Activated CD4-positive, alpha-beta memory T cell treated with anti-CD3 and anti-CD28 coated beads for 36 hours (primary cell): Measurements from ENCODE around the gene DCTN4. TPM values are rescaled to one million over a fixed set of nuclear protein-coding genes. Genes with fewer than 3 reads are reported as not detected.

Experiments used
- CTCF ChIA-PET: fragments of 350-600 bp; sonication (Branson Sonifier 250); formaldehyde crosslinking; loops from one replicate; lab custom pipeline; 2021; ENCODE audit warnings: antibody characterized with exemption, inconsistent platforms; lab: Charles Lee
- POLR2A ChIA-PET: fragments of 350-600 bp; sonication (Branson Sonifier 250); formaldehyde crosslinking; loops from one replicate; lab custom pipeline; 2021; ENCODE audit warnings: antibody characterized with exemption; lab: Charles Lee
- DNase-seq: peaks from one replicate; pipeline ENCODE4 v3.0.0-alpha.2; 2020
- H3K27ac Mint-ChIP-seq: one replicate; pipeline ENCODE4 v1.8.0; 2021; ENCODE audit warnings: mixed read lengths
- H3K27me3 Mint-ChIP-seq: one replicate; pipeline ENCODE4 v1.8.0; 2021; ENCODE audit warnings: mixed read lengths
- H3K36me3 Mint-ChIP-seq: one replicate; pipeline ENCODE4 v1.8.0; 2021; ENCODE audit warnings: mixed read lengths
- H3K4me1 Mint-ChIP-seq: one replicate; pipeline ENCODE4 v1.8.0; 2021; ENCODE audit warnings: low read depth, mixed read lengths
- H3K4me3 Mint-ChIP-seq: one replicate; pipeline ENCODE4 v1.8.0; 2021; ENCODE audit warnings: mild to moderate bottlenecking, mixed read lengths
- H3K9me3 Mint-ChIP-seq: one replicate; pipeline ENCODE4 v1.8.0; 2021; ENCODE audit warnings: mixed read lengths
- intact Hi-C: fragments of 100-400 bp; cut with micrococcal nuclease; formaldehyde crosslinking; loops from one replicate; pipeline ENCODE4 v1.15.1; 2023
- total RNA-seq, 2 experiments: library from RNA; stranded (reverse); gene quantifications; one replicate each; pipeline ENCODE4 v1.2.3, GENCODE V29; 2021

The DCTN4 gene
- total RNA-seq, 2 experiments from 2014 or later: 32.2 to 32.9 TPM

- Mint-ChIP-seq H3K36me3 (peaks cover 55% of the 10 kb centered on the region), H3K27ac (no peak overlapping the region), H3K4me1 (no peaks in the 10 kb centered on the region), H3K9me3 (no peaks in the 10 kb centered on the region), H3K27me3 (no peaks in the 10 kb centered on the region), H3K4me3 (no peak overlapping the region)
- CTCF ChIA-PET: interaction anchor here (1.5 kb wide), 1 partner anchor 84 kb away, joined by 3 read pairs; the partner anchor contains the start of gene SMIM3
- intact Hi-C loops: no loop called here
- no peak for DNase-seq
- POLR2A ChIA-PET: interaction anchor here (1.4 kb wide), 1 partner anchor 17 kb away, joined by 3 read pairs; no protein-coding TSS in a partner anchor
These were observed 64.2 kb downstream of the DCTN4 start for GRCh38 chr5:150694612-150695011.

GRCh38 chr5:150692276-150692675 is 66.5 kb downstream of the DCTN4 start:
- CTCF ChIA-PET: interaction anchor here (1.2 to 2.6 kb wide), 2 partner anchors 9 to 110 kb away, joined by 3 to 9 read pairs; partner anchors contain the start of gene RBM22
- no peak overlapping the region for H3K27ac Mint-ChIP-seq

GRCh38 chr5:150690760-150691159 is 68.1 kb downstream of the DCTN4 start:
- no peaks in the 10 kb centered on the region for H3K27me3 Mint-ChIP-seq
- intact Hi-C loops: no loop called here
- no peaks in the 10 kb centered on the region for H3K9me3 Mint-ChIP-seq
- H3K36me3 Mint-ChIP-seq: peaks cover 42% of the 10 kb centered on the region
- no peak overlapping the region for H3K4me3 Mint-ChIP-seq
- no peak overlapping the region for H3K27ac Mint-ChIP-seq
- no peaks in the 10 kb centered on the region for H3K4me1 Mint-ChIP-seq
- ChIA-PET CTCF (interaction anchor here (2.6 kb wide), 1 partner anchor 10 kb away, joined by 9 read pairs; the partner anchor contains the start of gene RBM22), POLR2A (no interaction called here)
- DNase-seq: no peak

More at GRCh38 chr5:150692276-150692675, 66.5 kb downstream of the DCTN4 start:
- DNase-seq: no peak
- H3K4me1 Mint-ChIP-seq: no peaks in the 10 kb centered on the region
- H3K27me3 Mint-ChIP-seq: no peaks in the 10 kb centered on the region
- intact Hi-C loops: no loop called here
- no peak overlapping the region for H3K4me3 Mint-ChIP-seq
- POLR2A ChIA-PET: no interaction called here
- no peaks in the 10 kb centered on the region for H3K9me3 Mint-ChIP-seq
- peaks cover 44% of the 10 kb centered on the region for H3K36me3 Mint-ChIP-seq

GRCh38 chr5:150689120-150689519 is 69.7 kb downstream of the DCTN4 start:
- Mint-ChIP-seq H3K9me3 (no peaks in the 10 kb centered on the region), H3K4me1 (no peaks in the 10 kb centered on the region), H3K4me3 (no peak overlapping the region), H3K36me3 (peaks cover 29% of the 10 kb centered on the region), H3K27ac (no peak overlapping the region), H3K27me3 (no peaks in the 10 kb centered on the region)
- no peak for DNase-seq
- intact Hi-C loops: no loop called here
- CTCF ChIA-PET: no interaction called here
- POLR2A ChIA-PET: no interaction called here

- Mint-ChIP-seq H3K27me3 (peaks cover 1% of the 10 kb centered on the region), H3K36me3 (peaks cover 5% of the 10 kb centered on the region), H3K4me1 (no peaks in the 10 kb centered on the region), H3K9me3 (no peaks in the 10 kb centered on the region), H3K4me3 (no peak overlapping the region), H3K27ac (no peak overlapping the region)
- ChIA-PET POLR2A (no interaction called here), CTCF (no interaction called here)
- intact Hi-C loops: no loop called here
- no peak for DNase-seq
These were observed 82.2 kb downstream of the DCTN4 start for GRCh38 chr5:150676578-150676977.

GRCh38 chr5:150675069-150675468 is 83.7 kb downstream of the DCTN4 start:
- intact Hi-C loops: no loop called here
- no peaks in the 10 kb centered on the region for H3K4me1 Mint-ChIP-seq
- H3K27ac Mint-ChIP-seq: no peak overlapping the region
- DNase-seq: no peak
- H3K4me3 Mint-ChIP-seq: no peak overlapping the region
- H3K36me3 Mint-ChIP-seq: no peaks in the 10 kb centered on the region
- H3K27me3 Mint-ChIP-seq: peaks cover 15% of the 10 kb centered on the region
- H3K9me3 Mint-ChIP-seq: no peaks in the 10 kb centered on the region
- ChIA-PET CTCF (no interaction called here), POLR2A (no interaction called here)

GRCh38 chr5:150674341-150674821 is 84.4 kb downstream of the DCTN4 start:
- H3K27me3 Mint-ChIP-seq: peaks cover 18% of the 10 kb centered on the region
- H3K27ac Mint-ChIP-seq: no peak overlapping the region
- no peaks in the 10 kb centered on the region for H3K4me1 Mint-ChIP-seq
- intact Hi-C loops: no loop called here
- no peak for DNase-seq
- H3K4me3 Mint-ChIP-seq: no peak overlapping the region
- no peaks in the 10 kb centered on the region for H3K9me3 Mint-ChIP-seq
- ChIA-PET POLR2A (no interaction called here), CTCF (no interaction called here)
- H3K36me3 Mint-ChIP-seq: no peaks in the 10 kb centered on the region

- intact Hi-C loops: no loop called here
- ChIA-PET POLR2A (interaction anchor here (1.2 kb wide), 1 partner anchor 21 kb away, joined by 3 read pairs; no protein-coding TSS in a partner anchor), CTCF (interaction anchor here (0.6 to 1.3 kb wide), 3 partner anchors 15 to 127 kb away, joined by 3 to 5 read pairs (median 3); partner anchors contain the start of gene RBM22)
- no peaks in the 10 kb centered on the region for H3K4me1 Mint-ChIP-seq
- H3K9me3 Mint-ChIP-seq: no peaks in the 10 kb centered on the region
- no peak for DNase-seq
- no peak overlapping the region for H3K27ac Mint-ChIP-seq
- H3K36me3 Mint-ChIP-seq: no peaks in the 10 kb centered on the region
- H3K4me3 Mint-ChIP-seq: peak overlapping the region; percentile 68
- H3K27me3 Mint-ChIP-seq: peaks cover 18% of the 10 kb centered on the region
These were observed 85.9 kb downstream of the DCTN4 start for GRCh38 chr5:150672884-150673275.

GRCh38 chr5:150672237-150672883 is 86.5 kb downstream of the DCTN4 start:
- H3K36me3 Mint-ChIP-seq: no peaks in the 10 kb centered on the region
- intact Hi-C loops: no loop called here
- H3K4me1 Mint-ChIP-seq: no peaks in the 10 kb centered on the region
- H3K4me3 Mint-ChIP-seq: peak overlapping the region; percentile 68
- no peaks in the 10 kb centered on the region for H3K9me3 Mint-ChIP-seq
- CTCF ChIA-PET: interaction anchor here (0.6 to 1.3 kb wide), 3 partner anchors 15 to 126 kb away, joined by 3 to 5 read pairs (median 4); no protein-coding TSS in a partner anchor
- no peak overlapping the region for H3K27ac Mint-ChIP-seq
- POLR2A ChIA-PET: interaction anchor here (1.2 kb wide), 1 partner anchor 21 kb away, joined by 3 read pairs; no protein-coding TSS in a partner anchor
- DNase-seq: peak; percentile 46
- H3K27me3 Mint-ChIP-seq: peaks cover 18% of the 10 kb centered on the region

- DNase-seq: peak; percentile 35
- no peak overlapping the region for H3K27ac Mint-ChIP-seq
- POLR2A ChIA-PET: no interaction called here
- CTCF ChIA-PET: interaction anchor here (0.7 to 1.3 kb wide), 4 partner anchors 13 to 110 kb away, joined by 3 to 5 read pairs (median 4); no protein-coding TSS in a partner anchor
- peaks cover 18% of the 10 kb centered on the region for H3K27me3 Mint-ChIP-seq
- intact Hi-C loops: no loop called here
- H3K36me3 Mint-ChIP-seq: no peaks in the 10 kb centered on the region
- H3K9me3 Mint-ChIP-seq: no peaks in the 10 kb centered on the region
- no peaks in the 10 kb centered on the region for H3K4me1 Mint-ChIP-seq
- H3K4me3 Mint-ChIP-seq: peak overlapping the region; percentile 68
These were observed 87.1 kb downstream of the DCTN4 start for GRCh38 chr5:150671509-150672236.

- POLR2A ChIA-PET: no interaction called here
- no peak for DNase-seq
- Mint-ChIP-seq H3K9me3 (no peaks in the 10 kb centered on the region), H3K4me1 (no peaks in the 10 kb centered on the region), H3K27ac (no peak overlapping the region), H3K27me3 (peaks cover 18% of the 10 kb centered on the region), H3K4me3 (peak overlapping the region; percentile 17), H3K36me3 (no peaks in the 10 kb centered on the region)
- intact Hi-C loops: no loop called here
- CTCF ChIA-PET: interaction anchor here (0.7 to 0.9 kb wide), 2 partner anchors 12 to 109 kb away, joined by 3 read pairs; no protein-coding TSS in a partner anchor
These were observed 87.9 kb downstream of the DCTN4 start for GRCh38 chr5:150670948-150671310.
